SK-N-MC (cell line): ENCODE measurements around the gene FBXO24.
A peak's percentile ranks its signal among the peaks of the same experiment; 100 is the strongest.

Experiments
- DNase-seq: peaks from one replicate; pipeline ENCODE4 v3.0.0-alpha.2; 2011; ENCODE audit warnings: low read depth, low spot score
- H3K27ac ChIP-seq: fragments of 200-600 bp; sonication (generic); 2 replicates; pipeline ENCODE4 v1.5.1; 2016; ENCODE audit warnings: mixed run types
- H3K36me3 ChIP-seq: fragments of 200-600 bp; sonication (generic); 2 replicates; pipeline ENCODE4 v1.6.1; 2017; ENCODE audit warnings: antibody characterized with exemption, low read length, mixed read lengths; ENCODE audit not compliant: insufficient read depth
- H3K4me3 ChIP-seq: fragments of 200-600 bp; sonication (generic); 2 replicates; pipeline ENCODE4 v1.5.1; 2016
- H3K9ac ChIP-seq: fragments of 200-600 bp; sonication (generic); 2 replicates; pipeline ENCODE4 v1.8.0; 2017; ENCODE audit warnings: mixed run types, mixed read lengths; ENCODE audit not compliant: insufficient read length
- H3K9me3 ChIP-seq: fragments of 200-600 bp; sonication (generic); 2 replicates; pipeline ENCODE4 v1.6.1; 2017; ENCODE audit warnings: low read depth, mild to moderate bottlenecking, antibody characterized with exemption, low read length, moderate library complexity, mixed read lengths
- EZH2 ChIP-seq: fragments of 200-600 bp; sonication (generic); IDR thresholded peaks from one replicate; pipeline ENCODE4 v1.6.1; 2017; ENCODE audit warnings: antibody characterized with exemption
- FOXP2 ChIP-seq: optimal IDR thresholded peaks from 2 replicates; pipeline ENCODE3; 2011; ENCODE audit warnings: mild to moderate bottlenecking, moderate library complexity; ENCODE audit not compliant: insufficient read depth; ENCODE audit errors: extremely low read length, control extremely low read depth
- POLR2AphosphoS5 ChIP-seq: IDR thresholded peaks from 2 replicates; pipeline ENCODE4 v1.6.1; 2012; ENCODE audit warnings: mild to moderate bottlenecking, low read depth, low read length, borderline replicate concordance

The FBXO24 gene

GRCh38 chr7:100604976-100605911 is 19.1 kb downstream of the FBXO24 start:
- no peak overlapping the region for H3K4me3 ChIP-seq
- TF ChIP-seq EZH2 = no peak
- no peak for TF ChIP-seq FOXP2
- TF ChIP-seq POLR2AphosphoS5 = no peak
- H3K36me3 ChIP-seq = no peaks in the 10 kb centered on the region
- no peak for DNase-seq
- H3K27ac ChIP-seq = no peak overlapping the region
- H3K9ac ChIP-seq = no peak overlapping the region
- H3K9me3 ChIP-seq = no peaks in the 10 kb centered on the region

GRCh38 chr7:100606313-100606712 is 20.2 kb downstream of the FBXO24 start:
- Histone ChIP-seq H3K36me3 (no peaks in the 10 kb centered on the region), H3K27ac (no peak overlapping the region), H3K9me3 (no peaks in the 10 kb centered on the region), H3K4me3 (no peak overlapping the region), H3K9ac (no peak overlapping the region)
- DNase-seq = no peak
- TF ChIP-seq EZH2 = no peak
- TF ChIP-seq POLR2AphosphoS5 = no peak
- TF ChIP-seq FOXP2 = no peak

- Histone ChIP-seq H3K4me3 (no peak overlapping the region), H3K9ac (no peak overlapping the region), H3K27ac (no peak overlapping the region), H3K36me3 (no peaks in the 10 kb centered on the region), H3K9me3 (no peaks in the 10 kb centered on the region)
- TF ChIP-seq FOXP2 = no peak
- TF ChIP-seq POLR2AphosphoS5 = no peak
- TF ChIP-seq EZH2 = no peak
- no peak for DNase-seq
These were observed 21.0 kb downstream of the FBXO24 start for GRCh38 chr7:100607111-100607510.

- no peak for DNase-seq
- Histone ChIP-seq H3K9me3 (no peaks in the 10 kb centered on the region), H3K36me3 (no peaks in the 10 kb centered on the region), H3K4me3 (no peak overlapping the region), H3K27ac (peak overlapping the region; percentile 48; the same call in 1 of the 2 replicates), H3K9ac (no peak overlapping the region)
- TF ChIP-seq EZH2 (no peak), POLR2AphosphoS5 (no peak), FOXP2 (no peak)
These were observed 23.8 kb downstream of the FBXO24 start for GRCh38 chr7:100609958-100610357.

GRCh38 chr7:100611983-100612729 is 26.0 kb downstream of the FBXO24 start, which contains the start of gene MOSPD3:
Gene MOSPD3, plus strand, starts transcription at chr7:100612540. Its CDS starts 252 bp downstream, at chr7:100612792.
- TF ChIP-seq EZH2 (no peak), POLR2AphosphoS5 (no peak; the same call in 1 of the 2 replicates), FOXP2 (no peak)
- peak; percentile 99 for DNase-seq
- no peaks in the 10 kb centered on the region for H3K9me3 ChIP-seq
- no peaks in the 10 kb centered on the region for H3K36me3 ChIP-seq
- H3K27ac ChIP-seq = peak within 1 kb of the TSS; percentile 94
- H3K4me3 ChIP-seq = peak within 1 kb of the TSS; percentile 94
- peak within 1 kb of the TSS; percentile 86 for H3K9ac ChIP-seq

GRCh38 chr7:100612730-100613390 is 26.7 kb downstream of the FBXO24 start:
- TF ChIP-seq FOXP2 (no peak), EZH2 (no peak), POLR2AphosphoS5 (no peak)
- no peak overlapping the region for H3K27ac ChIP-seq
- no peaks in the 10 kb centered on the region for H3K9me3 ChIP-seq
- peak overlapping the region; percentile 78 for H3K9ac ChIP-seq
- peak overlapping the region; percentile 94 for H3K4me3 ChIP-seq
- no peak for DNase-seq
- H3K36me3 ChIP-seq = no peaks in the 10 kb centered on the region

DNA sequence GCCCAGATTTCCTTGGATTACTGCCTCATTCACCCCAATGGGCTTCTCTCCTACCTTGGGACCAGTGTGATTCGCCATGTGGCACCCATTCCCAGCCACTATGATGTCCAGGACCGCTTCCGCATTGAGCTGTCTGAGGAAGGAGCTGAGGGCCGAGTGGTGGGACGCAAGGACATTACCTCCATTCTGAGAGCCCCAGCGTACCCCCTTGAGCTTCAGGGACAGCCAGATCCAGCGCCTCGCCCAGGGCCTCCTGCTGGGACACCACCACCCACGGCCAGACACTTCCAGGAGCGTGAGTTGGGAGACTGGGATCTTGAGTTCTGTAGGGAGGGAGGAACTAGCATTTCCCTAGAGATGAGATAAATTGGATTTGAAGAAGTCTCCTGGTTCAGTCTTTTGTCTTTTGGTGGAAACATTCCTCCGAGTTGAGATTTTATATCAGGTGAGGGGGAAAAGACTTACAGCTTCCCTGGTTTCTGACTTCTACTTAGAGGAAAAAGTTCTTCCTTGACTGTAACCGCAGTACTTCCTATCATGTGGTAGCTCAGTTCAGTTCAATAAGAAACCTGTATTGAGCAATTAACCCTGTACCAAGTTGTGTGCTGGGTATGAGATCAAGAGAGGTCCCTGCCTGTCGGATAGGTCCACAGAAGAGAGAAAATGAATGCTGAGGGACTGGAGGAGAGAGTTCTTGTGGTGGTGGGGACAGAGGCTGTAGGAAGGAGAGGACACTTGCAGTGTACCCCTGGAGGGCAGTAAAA is 27.5 kb downstream of the FBXO24 start:
- Histone ChIP-seq H3K27ac (no peak overlapping the region), H3K36me3 (no peaks in the 10 kb centered on the region), H3K9me3 (no peaks in the 10 kb centered on the region), H3K9ac (peak overlapping the region; percentile 78), H3K4me3 (peak overlapping the region; percentile 94)
- TF ChIP-seq FOXP2 = no peak
- no peak for TF ChIP-seq EZH2
- no peak for TF ChIP-seq POLR2AphosphoS5
- DNase-seq = no peak
